Fibroblast of skin of right biceps (primary cell): ENCODE measurements around the gene PPP6R3.

Experiments
- DNase-seq: peaks from one replicate; pipeline ENCODE4 v3.0.0-alpha.2; 2013

The PPP6R3 gene

DNA sequence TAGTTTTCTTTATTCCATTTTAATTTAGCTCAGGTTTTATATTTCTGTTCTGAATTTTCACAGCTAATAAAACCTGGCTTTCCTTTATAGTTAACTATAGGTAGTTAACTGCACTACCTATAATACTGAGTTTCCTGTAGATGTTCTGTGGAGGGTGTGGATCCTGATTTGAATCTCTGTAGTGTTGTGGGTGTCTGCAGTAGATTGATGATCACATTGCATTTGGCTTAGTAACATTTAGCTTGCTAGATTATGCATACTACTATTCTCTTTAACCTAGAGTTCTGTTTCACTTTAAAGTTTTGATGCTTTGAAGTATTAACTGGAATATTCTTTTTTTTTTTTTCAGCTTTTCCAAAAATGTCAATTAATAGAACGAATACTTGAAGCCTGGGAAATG lies 110.1 kb downstream of the PPP6R3 start:
- no peak for DNase-seq

DNA sequence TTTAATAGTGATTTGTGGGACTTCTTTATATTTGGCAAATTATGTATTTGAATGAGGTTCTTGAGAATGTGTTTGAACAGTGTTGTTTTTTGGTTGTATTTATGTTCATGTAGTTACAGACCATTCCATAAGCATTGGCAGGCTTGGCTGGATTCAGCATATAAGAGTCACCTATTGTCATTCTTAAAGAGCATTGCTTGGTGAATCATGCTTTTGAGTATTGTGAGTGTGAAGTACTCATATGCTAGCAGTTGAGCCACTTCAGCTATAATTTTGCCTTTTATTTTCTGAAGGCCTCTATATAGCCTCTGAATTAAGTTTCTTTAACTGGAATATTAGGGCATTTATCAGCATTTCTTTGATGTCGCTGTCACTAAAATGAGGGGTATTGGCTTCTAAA lies 113.8 kb downstream of the PPP6R3 start:
- peak; percentile 30 for DNase-seq

DNA sequence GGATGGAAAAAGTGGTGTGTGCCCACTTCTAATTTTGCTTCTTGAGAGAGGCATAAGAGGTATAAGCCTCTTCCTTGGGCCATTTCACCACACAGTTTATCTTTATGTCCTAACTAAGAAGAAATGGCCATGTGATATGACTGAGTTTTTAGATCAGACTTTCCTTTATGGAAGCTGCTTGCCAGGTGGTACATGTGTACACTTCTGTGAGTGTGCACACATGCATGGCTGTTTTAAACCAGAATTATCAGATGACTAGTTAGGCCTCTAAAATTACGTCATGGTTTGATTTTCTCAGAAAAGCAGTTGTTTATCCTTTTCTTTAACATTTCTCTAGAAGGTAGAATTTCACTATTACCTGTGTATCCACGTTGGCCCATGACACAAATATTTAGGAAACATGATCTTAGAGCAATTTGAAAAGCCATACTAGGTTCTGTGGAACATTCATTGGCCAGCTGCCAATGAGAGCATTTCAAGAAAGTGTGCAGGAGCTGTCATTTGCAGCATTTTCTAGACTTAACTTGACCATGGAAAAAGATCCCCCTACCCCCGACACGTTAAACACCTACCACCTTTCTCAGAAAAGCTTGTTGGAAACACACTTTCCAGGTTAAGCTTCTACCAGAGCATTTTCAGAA lies 114.6 kb downstream of the PPP6R3 start:
- DNase-seq, result no peak

DNA sequence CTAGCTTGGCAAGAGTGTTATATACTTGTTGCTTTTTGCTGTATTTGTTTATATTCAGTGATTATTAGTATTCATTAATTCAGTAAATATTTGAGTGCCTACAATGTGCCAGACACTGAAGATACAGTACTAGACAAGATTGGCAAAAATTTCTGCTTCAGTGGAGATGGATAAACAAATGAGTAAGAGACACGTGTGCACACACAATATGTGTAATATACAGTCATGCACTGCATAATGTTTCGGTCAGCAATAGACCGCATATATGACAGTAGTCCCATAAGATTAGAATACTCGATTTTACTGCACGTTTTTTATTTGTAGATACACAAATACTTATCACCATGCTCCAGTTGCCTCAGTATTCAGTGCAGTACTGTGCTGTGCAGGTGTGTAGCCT lies 118.9 kb downstream of the PPP6R3 start:
- no peak for DNase-seq

GRCh38 chr11:68581439-68581838 lies 120.9 kb downstream of the PPP6R3 start:
- no peak for DNase-seq

DNA sequence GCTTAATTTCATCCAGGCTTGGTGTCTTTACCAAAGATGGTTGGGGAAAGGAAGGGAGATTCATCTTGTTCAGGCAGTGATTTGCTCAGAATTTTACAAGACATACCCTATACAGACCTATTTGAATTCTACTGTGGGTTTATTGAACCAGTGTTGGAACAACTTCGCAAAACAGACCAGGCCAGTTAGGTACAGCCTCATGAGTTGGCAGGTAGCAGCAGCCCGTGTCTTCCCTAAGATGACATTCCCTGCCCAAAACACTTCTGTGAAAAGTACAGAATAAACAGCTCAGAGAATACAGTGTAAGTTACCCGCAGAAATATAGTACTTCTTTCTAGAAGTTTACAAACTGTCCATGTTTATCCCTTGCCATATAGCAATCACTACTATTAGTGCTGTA lies 121.3 kb downstream of the PPP6R3 start:
- no peak for DNase-seq

DNA sequence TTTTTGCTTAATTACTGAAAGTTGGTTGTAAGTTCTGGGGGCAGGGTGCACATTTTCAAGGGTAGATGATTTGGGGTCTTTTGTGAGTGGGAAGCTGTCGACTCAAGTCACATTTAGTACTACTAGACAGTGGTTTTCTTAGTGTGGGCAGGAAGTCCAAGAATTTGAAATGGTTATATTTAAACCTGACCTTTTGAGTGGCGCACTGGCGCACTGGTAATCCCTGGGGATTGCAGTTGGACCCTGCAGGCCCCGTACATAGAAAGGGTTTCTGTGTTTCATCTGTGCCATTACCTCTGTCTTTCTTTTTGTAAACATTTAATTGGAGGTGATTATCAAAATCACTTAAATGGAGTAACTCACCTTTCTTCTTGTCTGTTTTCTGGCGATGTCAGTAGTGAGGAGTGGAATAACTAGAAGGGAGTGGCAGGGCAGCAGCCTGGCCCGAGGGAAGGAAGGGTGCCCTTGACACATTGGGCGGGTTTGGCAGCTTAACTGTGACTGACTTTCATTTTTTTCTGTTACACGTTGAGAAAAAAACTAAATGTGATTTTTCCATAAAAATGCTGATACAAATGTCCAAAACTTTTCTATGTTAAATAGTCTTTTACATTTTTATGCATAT lies 122.0 kb downstream of the PPP6R3 start:
- no peak for DNase-seq

DNA sequence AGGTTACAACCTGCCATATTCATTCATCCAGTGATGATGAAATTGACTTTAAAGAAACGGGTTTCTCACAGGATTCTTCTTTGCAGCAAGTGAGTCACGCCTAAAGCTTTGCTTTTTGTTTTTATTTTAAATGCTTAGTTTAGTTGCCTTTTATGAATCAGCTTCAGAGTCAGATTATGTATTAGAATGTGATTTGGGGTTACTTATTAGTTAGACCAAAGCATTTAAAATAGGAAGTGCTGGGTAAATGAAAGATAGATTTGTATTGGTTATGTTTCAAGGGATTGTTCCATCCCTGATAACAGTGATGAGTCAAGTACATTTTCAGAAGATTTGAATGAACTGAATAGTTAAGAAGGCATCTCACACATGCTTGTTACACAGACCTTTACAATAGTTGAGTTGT lies 122.5 kb downstream of the PPP6R3 start:
- DNase-seq, result peak; percentile 48

DNA sequence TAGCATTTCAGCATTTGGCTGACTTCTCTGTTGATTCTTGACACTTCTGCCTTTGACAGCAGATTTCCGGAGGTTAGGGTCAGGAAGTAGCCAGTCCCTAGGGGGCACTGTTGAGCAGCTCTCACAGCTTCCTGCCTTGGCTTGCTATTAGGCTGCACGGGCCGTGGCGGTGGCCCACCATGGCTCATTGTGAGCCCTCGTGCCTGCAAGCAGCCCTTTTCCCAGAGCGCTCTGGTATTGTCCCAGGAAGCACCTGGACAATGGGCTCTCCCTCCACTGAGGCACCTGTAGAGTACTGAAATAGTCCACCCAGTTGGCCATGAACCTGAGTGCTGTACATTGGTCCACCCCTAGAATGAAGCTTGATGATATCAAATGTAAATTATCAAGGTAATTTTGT lies 123.5 kb downstream of the PPP6R3 start:
- DNase-seq, result peak; percentile 20

GRCh38 chr11:68584991-68585524 lies 124.5 kb downstream of the PPP6R3 start:
- peak; percentile 2 for DNase-seq

DNA sequence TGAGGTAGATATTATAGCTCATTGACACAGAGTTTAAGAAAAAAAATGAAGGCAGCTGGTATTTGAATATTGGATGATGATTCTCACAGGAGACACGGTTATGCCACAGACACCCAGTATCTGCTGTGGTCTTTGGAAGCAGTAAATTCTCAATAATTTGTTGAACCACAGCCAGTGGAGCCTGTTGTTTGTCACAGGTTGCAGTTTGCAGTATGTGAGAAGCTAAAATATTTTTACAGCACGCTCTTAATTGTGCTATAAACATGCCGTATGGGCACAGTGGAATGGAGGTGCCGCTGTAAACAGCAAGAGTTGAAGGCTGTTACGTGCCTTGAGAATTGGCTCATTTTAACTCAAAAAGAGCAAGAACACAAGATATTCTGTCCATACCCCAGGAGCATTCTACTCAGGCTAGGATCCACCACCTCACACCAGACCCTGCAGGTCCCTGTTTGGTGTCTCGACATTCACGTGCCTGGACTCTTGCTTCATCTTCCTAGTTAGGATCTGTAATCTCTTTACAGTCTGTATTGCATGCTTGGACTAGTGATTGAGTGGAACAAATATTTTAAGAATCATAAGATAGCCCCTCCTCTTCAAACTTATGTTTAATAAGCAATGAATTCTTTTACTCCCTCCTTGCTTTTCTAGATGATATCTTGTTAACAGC lies 129.1 kb downstream of the PPP6R3 start:
- DNase-seq, result no peak

DNA sequence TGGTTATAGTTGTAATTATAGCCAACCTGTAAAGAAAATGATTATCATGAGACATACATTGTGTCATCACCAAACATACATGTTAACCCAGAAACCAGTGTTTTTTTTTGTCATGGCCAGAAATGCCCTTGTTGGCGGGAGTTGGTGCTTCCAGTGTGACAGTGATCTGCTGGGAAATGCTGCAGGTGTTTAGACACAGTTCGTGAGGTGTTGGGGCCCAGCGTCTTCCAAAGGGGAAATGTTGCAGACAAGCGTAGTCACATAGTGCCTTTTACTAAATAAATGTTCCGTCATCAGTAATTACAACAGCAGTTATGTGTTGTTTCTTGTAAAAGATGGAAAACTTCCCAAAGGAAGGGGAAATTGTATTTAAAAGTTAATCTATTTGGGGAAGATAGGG lies 131.2 kb downstream of the PPP6R3 start:
- no peak for DNase-seq

DNA sequence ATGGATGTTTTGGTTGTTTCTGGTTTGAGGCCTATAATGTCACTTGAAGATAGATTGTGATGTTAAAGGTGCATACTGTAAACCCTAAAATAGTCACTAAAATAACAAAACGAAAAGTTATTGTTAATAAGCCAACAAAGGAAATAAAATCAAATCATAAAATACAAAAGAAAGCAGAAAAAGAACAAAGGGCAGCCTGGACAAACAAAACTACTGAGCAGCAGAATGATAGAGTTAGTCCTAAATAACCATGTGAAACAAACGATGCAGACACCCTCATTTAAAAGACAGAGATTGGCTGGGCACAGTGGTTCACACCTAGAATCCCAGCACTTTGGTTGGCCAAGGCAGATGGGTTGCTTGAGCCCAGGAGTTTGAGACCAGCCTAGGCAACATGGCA lies 132.9 kb downstream of the PPP6R3 start:
- DNase-seq, result no peak

DNA sequence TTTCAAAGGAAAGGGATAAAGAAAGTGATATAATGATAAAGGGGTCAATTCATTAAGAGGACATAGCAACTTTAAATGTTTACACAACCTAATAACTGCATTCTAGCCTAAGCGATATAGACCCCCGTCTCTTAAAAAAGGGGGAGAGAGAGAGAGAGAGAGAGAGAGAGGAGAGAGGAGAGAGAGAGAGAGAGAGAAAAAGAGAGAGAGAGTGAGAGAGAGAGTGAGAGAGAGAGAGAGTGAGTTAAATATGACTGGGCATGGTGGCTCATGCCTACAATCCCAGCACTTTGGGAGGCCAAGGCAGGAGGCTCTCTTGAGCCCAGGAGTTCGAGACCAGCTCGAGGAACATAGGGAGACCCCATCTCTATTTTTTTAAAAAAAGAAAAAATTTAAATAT lies 133.6 kb downstream of the PPP6R3 start:
- DNase-seq, result no peak

- no peak for DNase-seq
These were observed 135.7 kb downstream of the PPP6R3 start for GRCh38 chr11:68596231-68596630.

GRCh38 chr11:68598816-68599653 lies 138.5 kb downstream of the PPP6R3 start:
- peak; percentile 51 for DNase-seq

DNA sequence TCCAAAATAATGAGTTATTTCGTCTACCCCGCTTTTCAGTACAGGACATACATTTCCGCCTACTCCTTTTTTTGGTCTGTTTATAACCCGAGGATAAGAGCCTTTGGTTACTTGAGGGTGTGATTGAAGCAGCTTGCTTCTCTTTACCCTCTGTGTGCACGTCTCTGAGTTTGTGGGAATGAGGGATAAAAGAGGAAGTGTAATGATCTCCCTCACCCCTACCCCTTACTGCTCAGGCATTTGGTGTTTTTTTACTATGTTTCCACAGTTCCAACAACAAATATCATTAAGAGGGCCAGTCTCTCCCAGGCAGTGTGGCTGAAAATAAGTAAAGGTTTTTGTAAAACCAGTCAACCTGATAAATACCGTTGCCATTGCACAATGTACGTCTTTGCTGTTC lies 140.6 kb downstream of the PPP6R3 start:
- no peak for DNase-seq

- DNase-seq, result no peak
These were observed 149.2 kb downstream of the PPP6R3 start for GRCh38 chr11:68609761-68610160.

DNA sequence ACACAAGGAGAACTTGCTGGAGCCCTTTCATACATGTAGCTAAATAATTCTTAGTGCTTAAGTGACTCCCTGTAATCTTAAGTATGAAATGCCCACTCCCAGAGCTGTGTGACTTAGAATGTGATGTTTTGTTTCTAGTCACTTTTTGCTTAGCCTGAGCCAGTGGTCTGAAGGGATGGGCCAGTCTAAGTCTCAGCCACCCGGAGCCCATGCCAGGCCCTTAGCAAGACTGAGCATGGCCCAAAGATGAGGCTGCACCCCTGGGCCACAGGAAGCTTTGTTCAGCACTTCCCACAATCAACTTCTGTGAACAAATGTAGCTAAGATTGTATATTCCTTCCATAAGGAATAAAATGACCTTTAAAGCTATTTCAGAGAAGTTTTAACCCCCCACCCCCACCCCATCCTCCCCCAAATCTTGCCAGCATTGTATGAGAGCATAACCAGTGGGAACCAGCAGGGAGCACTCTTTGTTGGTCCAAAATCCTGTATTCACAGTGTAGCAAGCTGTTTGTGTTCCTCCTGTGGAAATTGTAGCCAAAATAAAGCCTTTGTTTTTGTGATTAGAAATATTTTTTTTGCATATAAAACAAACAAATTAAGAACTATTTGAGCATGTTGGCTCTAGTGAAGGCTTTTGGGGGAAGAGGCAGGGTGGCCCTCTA lies 150.0 kb downstream of the PPP6R3 start:
- DNase-seq, result peak; percentile 7

DNA sequence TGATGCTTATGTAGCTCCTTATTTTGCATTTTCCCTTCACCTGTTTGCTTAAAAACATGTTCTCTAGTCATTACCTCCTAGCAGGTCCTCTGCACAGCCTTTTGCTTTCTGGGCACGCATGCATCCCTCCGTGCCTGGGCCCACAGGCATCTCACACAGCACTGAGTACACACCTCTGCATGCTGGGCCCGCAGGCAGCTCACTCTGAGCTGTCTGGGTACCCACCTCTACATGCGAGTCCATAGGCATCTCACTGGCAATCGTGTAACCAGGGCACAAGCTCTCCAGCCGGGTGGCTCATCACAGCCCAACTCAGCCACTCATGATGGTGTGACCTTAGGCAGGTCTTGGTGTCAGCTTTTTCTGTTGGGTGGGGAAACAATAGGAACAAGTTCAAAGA lies 155.1 kb downstream of the PPP6R3 start:
- DNase-seq, result no peak

GRCh38 chr11:68617925-68618809 lies 157.6 kb downstream of the PPP6R3 start:
- no peak for DNase-seq

DNA sequence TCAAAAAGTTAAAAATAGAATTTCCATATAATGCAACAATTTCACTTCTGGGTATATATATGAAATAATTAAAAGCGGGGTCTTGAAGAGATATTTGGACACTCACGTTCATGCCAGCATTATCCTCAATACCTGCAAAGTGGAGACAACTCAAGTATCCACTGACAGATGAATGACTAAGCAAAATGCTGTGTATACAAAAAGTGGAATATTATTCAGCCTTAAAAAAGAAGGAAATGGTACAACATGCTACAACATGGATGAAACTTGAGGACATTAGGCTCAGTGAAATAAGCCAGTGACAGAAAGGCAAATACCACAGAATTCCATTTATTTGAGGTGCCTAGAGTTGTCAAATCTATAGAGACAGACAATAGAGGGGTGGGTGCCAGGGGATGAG lies 161.3 kb downstream of the PPP6R3 start:
- DNase-seq, result no peak
